ENCODE measurements around the gene UBE2L6. TPM values are rescaled to one million over a fixed set of nuclear protein-coding genes. Genes with fewer than 3 reads are reported as not detected.

The UBE2L6 gene
- total and polyA plus RNA-seq, 4 donors, result 18.6 to 97.2 (median 65.1) TPM

DNA sequence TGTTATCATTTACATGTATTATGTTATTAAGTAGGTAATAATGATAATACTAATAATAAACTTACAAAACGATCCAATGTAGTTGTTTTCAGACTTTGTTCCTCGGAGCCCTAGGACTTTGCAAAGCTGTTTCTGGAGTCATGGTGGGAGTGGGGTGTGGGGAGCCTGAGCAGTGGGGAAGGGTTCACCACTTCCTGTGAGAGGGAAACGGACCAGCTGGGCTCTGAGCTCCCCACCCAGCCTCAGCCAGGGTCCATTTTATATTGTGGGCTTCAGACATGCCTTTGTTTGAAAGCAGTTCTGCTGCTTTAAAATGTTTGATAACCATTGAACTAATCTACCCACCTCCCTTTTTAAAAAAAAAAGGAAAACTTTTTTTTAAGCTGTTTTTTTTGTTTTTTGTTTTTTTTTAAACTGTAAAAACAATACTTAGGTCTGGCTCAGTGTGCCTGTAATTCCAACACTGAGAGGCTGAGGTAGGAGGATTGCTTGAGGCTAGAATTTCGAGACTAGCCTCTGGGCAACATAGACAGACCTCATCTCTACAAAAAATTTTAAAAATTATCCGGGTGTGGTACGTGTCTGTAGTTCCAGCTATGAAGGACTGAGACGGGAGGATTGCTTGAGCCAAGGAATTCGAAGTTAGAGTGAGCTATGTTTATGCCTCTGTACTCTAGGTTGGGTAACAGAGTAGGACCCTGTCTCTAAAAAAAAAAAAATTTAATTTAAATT is 37.0 kb upstream of the UBE2L6 start:
- TF ChIP-seq RXRA (IDR thresholded peaks at IDR 0.05) (no peak), RAD21 (IDR thresholded peaks at IDR 0.05) (no peak), NR2F2 (IDR thresholded peaks at IDR 0.05) (no peak)
- Histone ChIP-seq H3K27me3 (ENCODE audit: control insufficient read depth in 4 of 4, insufficient read depth in 4 of 4, low read length in 3 of 4) (no peaks in the 10 kb centered on the region), H3K27ac (ENCODE audit: low read depth in 1 of 2, low read length in 2 of 2) (no peak overlapping the region), H3K9me3 (ENCODE audit: control insufficient read depth in 4 of 4, low read length in 3 of 4) (no peaks in the 10 kb centered on the region), H3K4me3 (ENCODE audit: low read depth in 1 of 3, low read length in 3 of 3) (no peak overlapping the region), H3K4me1 (ENCODE audit: control insufficient read depth in 4 of 4, insufficient read depth in 4 of 4, low read length in 3 of 4) (peaks cover 8 to 29% (median 14%) of the 10 kb centered on the region in 4 donors), H3K36me3 (ENCODE audit: control insufficient read depth in 4 of 4, insufficient read depth in 3 of 4, low read depth in 1 of 4, low read length in 3 of 4) (peaks cover 16 to 47% (median 42%) of the 10 kb centered on the region in 4 donors), H3K9ac (ENCODE audit: low read depth in 1 of 2, low read length in 2 of 2) (no peak overlapping the region)
- DNase-seq (ENCODE audit: low spot score), result no peak
- WGBS, result 77% methylated on average over 8 of the region's 8 CpGs

DNA sequence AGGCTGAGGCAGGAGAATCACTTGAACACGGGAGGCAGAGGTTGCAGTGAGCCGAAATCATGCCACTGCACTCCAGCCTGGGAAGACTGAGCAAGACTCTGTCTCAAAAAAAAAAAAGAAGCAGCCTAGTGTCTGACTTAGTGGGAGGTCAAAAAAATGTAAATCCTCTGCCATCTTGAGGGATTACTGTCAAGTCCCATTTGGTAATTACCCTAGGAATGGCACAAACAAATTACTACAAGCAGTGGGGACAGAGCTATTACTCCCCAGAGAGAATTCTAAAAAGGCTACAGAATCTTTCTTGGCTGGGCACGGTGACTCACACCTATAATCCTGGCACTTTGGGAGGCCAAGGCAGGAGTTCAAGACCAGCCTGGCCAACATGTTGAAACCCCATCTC is 33.8 kb upstream of the UBE2L6 start:
- H3K4me3 ChIP-seq (ENCODE audit: low read depth in 1 of 3, low read length in 3 of 3), result no peak overlapping the region
- H3K36me3 ChIP-seq (ENCODE audit: control insufficient read depth in 4 of 4, insufficient read depth in 3 of 4, low read depth in 1 of 4, low read length in 3 of 4), result peaks cover 12 to 28% (median 26%) of the 10 kb centered on the region in 4 donors
- peaks cover 11 to 35% (median 18%) of the 10 kb centered on the region in 4 donors for H3K4me1 ChIP-seq (ENCODE audit: control insufficient read depth in 4 of 4, insufficient read depth in 4 of 4, low read length in 3 of 4)
- no peak overlapping the region for H3K9ac ChIP-seq (ENCODE audit: low read depth in 1 of 2, low read length in 2 of 2)
- peak overlapping the region in 1 of 2 donors; percentile 26 for H3K27ac ChIP-seq (ENCODE audit: low read depth in 1 of 2, low read length in 2 of 2)
- TF ChIP-seq EGR1 (IDR thresholded peaks at IDR 0.05; ENCODE audit: low read depth in 2 of 2) (no peak), RAD21 (IDR thresholded peaks at IDR 0.05) (no peak), HNF4A (conservative IDR thresholded peaks at IDR 0.05) (no peak), NR2F2 (IDR thresholded peaks at IDR 0.05) (no peak), FOXA1 (IDR thresholded peaks at IDR 0.05) (no peak)
- H3K9me3 ChIP-seq (ENCODE audit: control insufficient read depth in 4 of 4, low read length in 3 of 4), result no peaks in the 10 kb centered on the region
- H3K27me3 ChIP-seq (ENCODE audit: control insufficient read depth in 4 of 4, insufficient read depth in 4 of 4, low read length in 3 of 4), result no peaks in the 10 kb centered on the region
- WGBS, result 94% methylated on average over 3 of the region's 3 CpGs
- DNase-seq (ENCODE audit: low spot score), result no peak

DNA sequence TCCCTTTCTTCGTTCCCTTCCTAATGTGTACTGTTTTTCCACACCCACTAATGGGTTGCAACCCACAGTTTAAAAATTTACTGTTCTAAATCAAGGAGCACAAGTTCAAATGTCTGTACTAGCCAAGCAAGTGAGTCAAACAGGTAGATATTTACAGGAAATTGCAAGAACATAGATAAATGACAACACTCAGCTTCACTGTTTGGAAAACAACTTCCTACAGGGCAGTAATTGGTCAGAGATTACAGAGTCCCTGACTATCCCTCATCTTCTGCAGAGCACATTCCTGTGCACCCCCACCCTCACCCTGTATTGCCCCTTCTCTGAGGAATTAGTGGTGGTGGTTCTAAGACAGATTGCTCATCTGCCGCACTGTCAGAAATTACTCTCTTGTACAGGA is 31.9 kb upstream of the UBE2L6 start:
- 26% methylated on average over 2 of the region's 2 CpGs for WGBS
- Histone ChIP-seq H3K9me3 (ENCODE audit: control insufficient read depth in 4 of 4, low read length in 3 of 4) (no peaks in the 10 kb centered on the region), H3K9ac (ENCODE audit: low read depth in 1 of 2, low read length in 2 of 2) (no peak overlapping the region), H3K4me3 (ENCODE audit: low read depth in 1 of 3, low read length in 3 of 3) (peak overlapping the region; percentile 81 to 92 (median 92)), H3K4me1 (ENCODE audit: control insufficient read depth in 4 of 4, insufficient read depth in 4 of 4, low read length in 3 of 4) (peaks cover 11 to 38% (median 23%) of the 10 kb centered on the region in 4 donors), H3K27me3 (ENCODE audit: control insufficient read depth in 4 of 4, insufficient read depth in 4 of 4, low read length in 3 of 4) (no peaks in the 10 kb centered on the region), H3K27ac (ENCODE audit: low read depth in 1 of 2, low read length in 2 of 2) (peak overlapping the region; percentile 92 to 95), H3K36me3 (ENCODE audit: control insufficient read depth in 4 of 4, insufficient read depth in 3 of 4, low read depth in 1 of 4, low read length in 3 of 4) (peaks cover 6 to 18% (median 14%) of the 10 kb centered on the region in 4 donors)
- no peak for DNase-seq (ENCODE audit: low spot score)
- TF ChIP-seq RXRA (IDR thresholded peaks at IDR 0.05), result peak; percentile 9 to 42
- peak; percentile 19 for TF ChIP-seq SP1 (IDR thresholded peaks at IDR 0.05)
- TF ChIP-seq, protein P1, sequence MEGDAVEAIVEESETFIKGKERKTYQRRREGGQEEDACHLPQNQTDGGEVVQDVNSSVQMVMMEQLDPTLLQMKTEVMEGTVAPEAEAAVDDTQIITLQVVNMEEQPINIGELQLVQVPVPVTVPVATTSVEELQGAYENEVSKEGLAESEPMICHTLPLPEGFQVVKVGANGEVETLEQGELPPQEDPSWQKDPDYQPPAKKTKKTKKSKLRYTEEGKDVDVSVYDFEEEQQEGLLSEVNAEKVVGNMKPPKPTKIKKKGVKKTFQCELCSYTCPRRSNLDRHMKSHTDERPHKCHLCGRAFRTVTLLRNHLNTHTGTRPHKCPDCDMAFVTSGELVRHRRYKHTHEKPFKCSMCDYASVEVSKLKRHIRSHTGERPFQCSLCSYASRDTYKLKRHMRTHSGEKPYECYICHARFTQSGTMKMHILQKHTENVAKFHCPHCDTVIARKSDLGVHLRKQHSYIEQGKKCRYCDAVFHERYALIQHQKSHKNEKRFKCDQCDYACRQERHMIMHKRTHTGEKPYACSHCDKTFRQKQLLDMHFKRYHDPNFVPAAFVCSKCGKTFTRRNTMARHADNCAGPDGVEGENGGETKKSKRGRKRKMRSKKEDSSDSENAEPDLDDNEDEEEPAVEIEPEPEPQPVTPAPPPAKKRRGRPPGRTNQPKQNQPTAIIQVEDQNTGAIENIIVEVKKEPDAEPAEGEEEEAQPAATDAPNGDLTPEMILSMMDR (IDR thresholded peaks at IDR 0.05; ENCODE audit: low read depth, low read length, missing input control), result no peak
- peak; percentile 0 for TF ChIP-seq YY1 (IDR thresholded peaks at IDR 0.05)
- TF ChIP-seq HNF4G (IDR thresholded peaks at IDR 0.05), result no peak
- TF ChIP-seq, protein P2, sequence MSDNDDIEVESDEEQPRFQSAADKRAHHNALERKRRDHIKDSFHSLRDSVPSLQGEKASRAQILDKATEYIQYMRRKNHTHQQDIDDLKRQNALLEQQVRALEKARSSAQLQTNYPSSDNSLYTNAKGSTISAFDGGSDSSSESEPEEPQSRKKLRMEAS (IDR thresholded peaks at IDR 0.05), result peak; percentile 23
- TF ChIP-seq HNF4A (conservative IDR thresholded peaks at IDR 0.05), result peak in 1 of 2 donors; percentile 29

DNA sequence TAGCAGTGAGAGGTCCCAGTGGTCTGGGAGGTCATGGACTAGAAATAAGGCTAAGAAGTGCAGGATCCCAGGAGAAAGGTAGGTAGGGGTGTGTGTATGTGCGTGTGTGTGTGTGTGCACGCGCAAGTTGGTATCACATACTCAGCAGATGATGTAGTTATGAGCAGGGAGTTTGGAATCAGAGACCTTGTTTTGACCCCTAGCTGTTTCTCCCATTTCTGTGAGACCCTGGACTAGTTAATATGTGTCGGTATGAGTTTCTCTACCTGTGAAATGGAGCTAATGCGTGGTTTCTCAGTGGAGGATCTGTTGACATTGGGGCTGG is 31.3 kb upstream of the UBE2L6 start:
- 22% methylated on average over 5 of the region's 5 CpGs for WGBS
- H3K4me3 ChIP-seq (ENCODE audit: low read depth in 1 of 3, low read length in 3 of 3), result peak overlapping the region; percentile 81 to 92 (median 92)
- no peaks in the 10 kb centered on the region for H3K27me3 ChIP-seq (ENCODE audit: control insufficient read depth in 4 of 4, insufficient read depth in 4 of 4, low read length in 3 of 4)
- peaks cover 6 to 18% (median 13%) of the 10 kb centered on the region in 4 donors for H3K36me3 ChIP-seq (ENCODE audit: control insufficient read depth in 4 of 4, insufficient read depth in 3 of 4, low read depth in 1 of 4, low read length in 3 of 4)
- DNase-seq (ENCODE audit: low spot score), result no peak
- no peaks in the 10 kb centered on the region for H3K9me3 ChIP-seq (ENCODE audit: control insufficient read depth in 4 of 4, low read length in 3 of 4)
- H3K4me1 ChIP-seq (ENCODE audit: control insufficient read depth in 4 of 4, insufficient read depth in 4 of 4, low read length in 3 of 4), result peaks cover 11 to 38% (median 23%) of the 10 kb centered on the region in 4 donors
- H3K9ac ChIP-seq (ENCODE audit: low read depth in 1 of 2, low read length in 2 of 2), result peak overlapping the region; percentile 46 to 83
- TF ChIP-seq, protein P3, sequence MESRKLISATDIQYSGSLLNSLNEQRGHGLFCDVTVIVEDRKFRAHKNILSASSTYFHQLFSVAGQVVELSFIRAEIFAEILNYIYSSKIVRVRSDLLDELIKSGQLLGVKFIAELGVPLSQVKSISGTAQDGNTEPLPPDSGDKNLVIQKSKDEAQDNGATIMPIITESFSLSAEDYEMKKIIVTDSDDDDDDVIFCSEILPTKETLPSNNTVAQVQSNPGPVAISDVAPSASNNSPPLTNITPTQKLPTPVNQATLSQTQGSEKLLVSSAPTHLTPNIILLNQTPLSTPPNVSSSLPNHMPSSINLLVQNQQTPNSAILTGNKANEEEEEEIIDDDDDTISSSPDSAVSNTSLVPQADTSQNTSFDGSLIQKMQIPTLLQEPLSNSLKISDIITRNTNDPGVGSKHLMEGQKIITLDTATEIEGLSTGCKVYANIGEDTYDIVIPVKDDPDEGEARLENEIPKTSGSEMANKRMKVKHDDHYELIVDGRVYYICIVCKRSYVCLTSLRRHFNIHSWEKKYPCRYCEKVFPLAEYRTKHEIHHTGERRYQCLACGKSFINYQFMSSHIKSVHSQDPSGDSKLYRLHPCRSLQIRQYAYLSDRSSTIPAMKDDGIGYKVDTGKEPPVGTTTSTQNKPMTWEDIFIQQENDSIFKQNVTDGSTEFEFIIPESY (IDR thresholded peaks at IDR 0.05), result no peak
- TF ChIP-seq, protein P4, sequence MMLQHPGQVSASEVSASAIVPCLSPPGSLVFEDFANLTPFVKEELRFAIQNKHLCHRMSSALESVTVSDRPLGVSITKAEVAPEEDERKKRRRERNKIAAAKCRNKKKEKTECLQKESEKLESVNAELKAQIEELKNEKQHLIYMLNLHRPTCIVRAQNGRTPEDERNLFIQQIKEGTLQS (IDR thresholded peaks at IDR 0.05), result no peak
- TF ChIP-seq HNF4G (IDR thresholded peaks at IDR 0.05) (no peak), RXRA (IDR thresholded peaks at IDR 0.05) (no peak), YY1 (IDR thresholded peaks at IDR 0.05) (no peak), JUND (IDR thresholded peaks at IDR 0.05) (no peak), FOXA1 (IDR thresholded peaks at IDR 0.05) (no peak)
- TF ChIP-seq, protein P1 (IDR thresholded peaks at IDR 0.05; ENCODE audit: low read depth, low read length, missing input control), result no peak
- H3K27ac ChIP-seq (ENCODE audit: low read depth in 1 of 2, low read length in 2 of 2), result peak overlapping the region; percentile 92 to 95

Measured in liver (tissue), 9 donors.